Stimulated activated naive CD8-positive, alpha-beta T cell treated with anti-CD3 and anti-CD28 coated beads, Interleukin-15, Interleukin-2, amounts not matched to agents 100 ng/mL and 50 ng/mL, for 24 hours (primary cell): ENCODE data around the gene F3.
"Not testable (repeated sequence)": the region's sequence is repeated elsewhere in the genome, so short reads cannot be mapped to it uniquely, and the experiment has no call there.

Experiments
- H3K27ac Mint-ChIP-seq: one replicate; pipeline ENCODE4 v1.8.0; 2021; ENCODE audit warnings: mild to moderate bottlenecking, mixed read lengths
- H3K27me3 Mint-ChIP-seq: one replicate; pipeline ENCODE4 v1.8.0; 2021; ENCODE audit warnings: mixed read lengths
- H3K36me3 Mint-ChIP-seq: one replicate; pipeline ENCODE4 v1.8.0; 2021; ENCODE audit warnings: low read depth, mixed read lengths
- H3K4me1 Mint-ChIP-seq: one replicate; pipeline ENCODE4 v1.8.0; 2021; ENCODE audit warnings: low read depth, mixed read lengths
- H3K4me3 Mint-ChIP-seq: one replicate; pipeline ENCODE4 v1.8.0; 2021; ENCODE audit warnings: mild to moderate bottlenecking, mixed read lengths
- H3K9me3 Mint-ChIP-seq: one replicate; pipeline ENCODE4 v1.8.0; 2021; ENCODE audit warnings: mixed read lengths

F3 gene

DNA sequence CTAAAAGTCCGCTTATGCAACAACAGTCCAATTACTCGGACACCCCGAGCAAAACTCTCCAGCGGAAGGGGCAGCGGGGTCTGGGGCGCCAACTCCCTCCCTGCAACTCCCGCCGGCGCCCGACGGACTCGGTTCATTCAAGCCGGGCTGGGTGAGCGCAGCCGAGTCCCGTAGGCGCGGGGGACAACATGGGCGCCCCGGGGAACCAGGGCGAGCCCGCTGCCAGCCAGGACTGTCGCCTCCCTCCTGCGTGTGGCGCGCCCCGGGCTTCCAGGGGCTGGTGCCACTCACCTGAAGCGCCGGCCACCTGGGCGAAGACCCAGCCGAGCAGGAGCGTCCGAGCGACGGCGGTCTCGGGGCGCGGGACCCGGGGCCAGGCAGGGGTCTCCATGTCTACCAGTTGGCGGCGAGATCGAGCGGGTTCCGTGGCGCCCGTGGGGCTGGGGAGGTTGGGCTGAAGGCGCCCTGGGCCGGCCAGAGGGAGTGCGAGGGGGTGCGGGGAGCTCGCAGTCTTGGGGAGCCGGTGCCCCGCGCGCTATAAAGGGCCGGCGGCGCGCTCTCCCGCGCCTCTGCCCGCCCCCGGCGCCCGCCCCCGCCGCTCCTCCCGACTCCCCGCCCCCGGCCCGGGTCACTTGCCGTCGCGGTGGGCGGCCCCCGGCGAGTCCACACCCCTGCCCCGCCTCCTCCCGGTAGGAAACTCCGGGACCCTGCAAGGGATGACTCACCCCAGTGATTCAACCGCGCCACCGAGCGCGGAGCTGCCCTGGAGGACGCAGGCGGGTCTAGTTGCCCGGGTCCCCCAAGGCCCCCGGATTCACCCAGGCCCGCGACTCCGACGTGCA, at the start of gene F3:
TSS of gene F3 (minus strand) at position 514 of the 842 bp plus-strand sequence. CDS start at position 391, 123 bp downstream.
- H3K27ac Mint-ChIP-seq, result peak within 1 kb of the TSS; percentile 55

DNA sequence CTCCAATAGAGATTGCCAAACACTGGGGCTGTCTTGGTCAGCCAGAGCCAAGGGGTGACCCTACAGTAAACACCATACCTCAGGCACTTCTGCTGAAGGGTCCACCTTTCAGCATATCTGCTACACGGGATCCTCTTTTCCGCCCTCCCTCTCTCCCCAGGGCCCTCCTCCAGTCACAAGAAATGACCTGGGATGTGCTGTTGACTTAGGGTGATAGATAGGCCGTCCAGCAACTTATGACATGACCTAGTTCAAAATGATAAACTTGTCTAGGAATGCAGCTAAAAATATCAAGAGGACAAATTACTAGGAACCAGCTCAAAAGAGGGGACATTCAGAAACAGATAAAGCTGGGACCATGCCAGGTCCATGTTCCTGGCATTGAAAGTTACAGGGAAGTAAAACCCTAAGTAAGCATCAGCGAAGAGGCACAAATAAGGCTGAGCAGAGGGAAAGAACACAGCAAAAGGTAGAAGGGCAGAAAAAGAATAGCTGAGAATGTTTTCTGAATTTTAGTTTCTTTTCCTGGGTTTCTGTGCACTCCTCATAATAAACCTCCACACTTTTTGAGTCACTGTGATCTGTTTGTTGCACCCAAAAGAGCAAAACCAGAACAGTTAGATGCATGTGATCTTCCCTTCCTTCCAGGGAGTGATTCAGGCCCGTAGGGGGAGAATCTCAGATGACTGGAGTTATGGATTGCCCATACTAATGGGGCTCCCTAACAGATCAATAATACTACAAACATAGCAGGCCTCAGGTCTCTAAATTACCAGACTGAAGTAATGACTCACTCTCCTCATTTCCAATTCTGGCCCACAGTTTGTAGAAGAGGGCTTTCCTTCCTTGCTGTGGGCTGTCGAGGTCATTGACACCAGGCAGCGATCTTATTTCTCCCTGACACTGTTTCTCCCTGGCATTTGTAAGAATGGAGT, 48.9 kb upstream of the F3 start:
- no peaks in the 10 kb centered on the region for H3K36me3 Mint-ChIP-seq
- no peaks in the 10 kb centered on the region for H3K9me3 Mint-ChIP-seq
- H3K4me1 Mint-ChIP-seq, result no peaks in the 10 kb centered on the region
- H3K27me3 Mint-ChIP-seq, result peaks cover 7% of the 10 kb centered on the region
- H3K27ac Mint-ChIP-seq, result no peak overlapping the region
- no peak overlapping the region for H3K4me3 Mint-ChIP-seq

More for the DNA sequence above, at the start of gene F3:
- Mint-ChIP-seq H3K9me3 (no peaks in the 10 kb centered on the region), H3K4me1 (peaks cover 14% of the 10 kb centered on the region), H3K27me3 (peaks cover 76% of the 10 kb centered on the region), H3K36me3 (no peaks in the 10 kb centered on the region), H3K4me3 (peak within 1 kb of the TSS; percentile 83)

DNA sequence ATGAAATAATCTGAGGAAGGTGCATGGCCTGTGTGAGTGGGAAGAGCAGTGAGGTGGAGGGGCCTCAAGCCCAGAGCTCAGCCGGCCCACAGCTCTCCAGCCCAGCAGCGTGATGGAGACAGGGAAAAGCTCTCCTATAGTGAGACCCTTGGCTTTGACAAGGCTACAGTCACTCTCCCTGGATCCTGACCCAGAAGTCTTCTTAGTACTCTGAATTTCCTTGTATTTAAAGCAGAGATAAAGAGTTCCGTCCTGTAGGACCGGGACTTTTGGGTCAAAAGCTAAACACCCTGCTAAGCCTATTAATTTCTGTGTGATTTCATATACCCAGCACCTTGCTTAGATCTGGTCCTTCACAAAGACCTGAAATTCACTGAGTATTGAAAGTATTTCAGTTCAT, 48.2 kb upstream of the F3 start:
- Mint-ChIP-seq H3K36me3 (no peaks in the 10 kb centered on the region), H3K9me3 (no peaks in the 10 kb centered on the region), H3K27me3 (peaks cover 7% of the 10 kb centered on the region), H3K4me3 (no peak overlapping the region), H3K27ac (no peak overlapping the region), H3K4me1 (no peaks in the 10 kb centered on the region)

DNA sequence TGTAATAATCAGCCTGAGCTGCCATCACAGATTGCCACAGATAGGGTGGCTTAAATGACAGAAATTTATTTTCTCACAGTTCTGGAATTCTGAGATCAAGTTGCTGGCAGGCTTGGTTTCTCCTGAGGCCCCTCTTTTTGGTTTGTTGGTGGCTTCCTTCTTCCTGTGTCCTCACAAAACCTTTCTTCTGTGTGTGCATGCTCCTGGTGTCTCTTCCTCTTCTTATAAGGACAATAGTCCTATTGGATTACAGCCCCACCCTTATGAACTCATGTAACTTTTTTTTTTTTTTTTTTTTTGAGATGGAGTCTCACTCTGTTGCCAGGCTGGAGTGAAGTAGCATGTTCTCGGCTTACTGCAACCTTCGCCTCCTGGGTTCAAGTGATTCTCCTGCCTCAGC, 41.0 kb upstream of the F3 start:
- Mint-ChIP-seq H3K27ac (no peak overlapping the region), H3K4me1 (no peaks in the 10 kb centered on the region), H3K27me3 (peaks cover 10% of the 10 kb centered on the region), H3K4me3 (no peak overlapping the region), H3K36me3 (no peaks in the 10 kb centered on the region), H3K9me3 (peaks cover 14% of the 10 kb centered on the region)

DNA sequence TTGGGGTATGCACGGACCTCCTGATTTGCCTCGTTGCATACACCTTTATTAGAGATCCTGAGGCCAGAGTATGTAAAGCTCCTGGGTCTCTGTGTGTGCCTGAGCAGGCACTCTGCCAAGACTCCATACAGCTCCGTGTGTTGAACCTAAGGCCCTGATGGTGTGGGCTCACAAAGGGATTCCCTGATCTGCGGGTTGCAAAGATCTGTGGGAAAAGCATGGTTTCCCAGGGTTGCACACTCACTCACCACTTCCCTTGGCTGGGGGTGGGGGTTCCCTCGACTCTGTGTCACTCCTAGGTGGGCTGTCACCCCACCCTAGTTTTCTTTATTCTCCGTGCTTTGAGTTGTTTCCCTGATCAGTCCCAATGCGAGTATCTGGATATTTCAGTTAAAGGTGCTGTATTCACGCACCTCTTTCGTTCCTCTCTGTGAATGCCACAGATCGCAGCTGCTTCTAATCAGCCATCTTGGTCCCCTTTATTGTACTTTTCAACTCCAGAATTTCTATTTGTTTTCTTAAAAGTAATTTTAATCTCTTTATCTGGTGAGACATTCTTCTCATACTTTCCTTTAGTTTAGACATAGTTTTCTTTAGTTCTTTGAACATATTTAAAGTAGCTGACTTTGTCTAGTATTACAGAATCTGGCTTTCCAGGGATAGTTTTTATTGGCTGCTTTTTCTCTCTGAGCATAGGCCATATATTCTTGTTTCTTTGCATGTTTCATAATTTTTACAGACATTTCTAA, 39.0 kb upstream of the F3 start:
- peaks cover 3% of the 10 kb centered on the region for H3K36me3 Mint-ChIP-seq
- no peak overlapping the region for H3K27ac Mint-ChIP-seq
- H3K4me1 Mint-ChIP-seq, result no peaks in the 10 kb centered on the region
- peaks cover 6% of the 10 kb centered on the region for H3K27me3 Mint-ChIP-seq
- no peak overlapping the region for H3K4me3 Mint-ChIP-seq
- H3K9me3 Mint-ChIP-seq, result peaks cover 22% of the 10 kb centered on the region

DNA sequence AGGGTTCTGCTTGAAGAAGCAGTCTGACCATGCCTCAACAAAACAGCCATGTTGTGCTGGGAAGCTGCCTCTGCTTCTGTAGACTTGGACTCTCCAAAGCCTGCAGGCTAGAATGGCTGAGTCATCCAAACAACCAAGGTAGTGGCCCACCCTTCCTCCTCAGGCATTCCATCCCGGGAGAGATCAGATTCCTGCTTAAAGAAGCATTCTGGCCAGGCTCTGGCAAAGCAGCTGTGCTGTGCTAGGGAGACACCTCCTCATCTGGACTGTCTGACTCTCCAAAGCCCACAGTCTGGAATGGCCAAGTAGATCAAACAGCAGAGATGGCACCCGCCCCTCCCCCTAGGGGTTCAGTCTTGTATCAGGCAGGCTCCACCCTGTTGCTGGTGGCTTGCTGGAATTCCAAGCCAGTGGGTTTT, 38.3 kb upstream of the F3 start:
- Mint-ChIP-seq H3K9me3 (peaks cover 22% of the 10 kb centered on the region), H3K36me3 (peaks cover 3% of the 10 kb centered on the region), H3K4me1 (no peaks in the 10 kb centered on the region), H3K27ac (no peak overlapping the region), H3K4me3 (no peak overlapping the region), H3K27me3 (peaks cover 6% of the 10 kb centered on the region)

DNA sequence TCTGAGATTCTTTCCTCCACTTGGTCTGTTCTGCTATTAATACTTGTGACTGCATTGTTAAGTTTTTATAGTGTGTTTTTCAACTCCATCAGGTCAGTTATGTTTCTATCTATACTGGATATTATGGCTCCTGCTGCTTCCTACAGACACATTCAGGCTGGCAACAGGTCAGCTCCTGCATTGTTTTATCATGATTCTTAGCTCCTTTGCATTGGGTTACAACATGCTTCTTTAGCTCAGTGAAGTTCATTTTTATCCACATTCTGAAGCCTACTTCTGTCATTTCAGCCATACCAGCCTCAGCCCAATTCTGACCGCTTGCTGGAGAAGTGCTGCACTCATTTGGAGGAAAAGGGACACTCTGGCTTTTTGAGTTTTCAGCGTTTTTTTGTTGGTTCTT, 37.3 kb upstream of the F3 start:
- Mint-ChIP-seq H3K4me3 (no peak overlapping the region), H3K27ac (no peak overlapping the region), H3K27me3 (peaks cover 6% of the 10 kb centered on the region), H3K9me3 (peaks cover 22% of the 10 kb centered on the region), H3K4me1 (no peaks in the 10 kb centered on the region), H3K36me3 (peaks cover 3% of the 10 kb centered on the region)

DNA sequence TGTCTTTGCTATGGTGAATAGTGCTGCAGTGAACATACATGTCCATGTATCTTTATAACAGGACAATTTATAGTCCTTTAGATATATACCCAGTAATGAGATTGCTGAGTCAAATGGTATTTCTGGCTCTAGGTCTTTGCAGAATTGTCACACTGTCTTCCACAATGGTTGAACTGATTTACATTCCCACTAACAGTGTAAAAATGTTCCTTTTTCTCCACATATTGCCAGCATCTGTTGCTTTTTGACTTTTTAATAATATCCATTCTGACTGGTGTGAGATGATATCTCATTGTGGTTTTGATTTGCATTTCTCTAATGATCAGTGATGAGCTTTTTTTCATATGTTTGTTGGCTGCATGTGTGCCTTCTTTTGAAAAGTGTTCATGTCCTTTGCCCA, 32.4 kb upstream of the F3 start:
- not testable (repeated sequence) for H3K4me1 Mint-ChIP-seq, H3K27me3 Mint-ChIP-seq, H3K27ac Mint-ChIP-seq, H3K4me3 Mint-ChIP-seq, H3K36me3 Mint-ChIP-seq
- H3K9me3 Mint-ChIP-seq, result peaks cover 17% of the 10 kb centered on the region

DNA sequence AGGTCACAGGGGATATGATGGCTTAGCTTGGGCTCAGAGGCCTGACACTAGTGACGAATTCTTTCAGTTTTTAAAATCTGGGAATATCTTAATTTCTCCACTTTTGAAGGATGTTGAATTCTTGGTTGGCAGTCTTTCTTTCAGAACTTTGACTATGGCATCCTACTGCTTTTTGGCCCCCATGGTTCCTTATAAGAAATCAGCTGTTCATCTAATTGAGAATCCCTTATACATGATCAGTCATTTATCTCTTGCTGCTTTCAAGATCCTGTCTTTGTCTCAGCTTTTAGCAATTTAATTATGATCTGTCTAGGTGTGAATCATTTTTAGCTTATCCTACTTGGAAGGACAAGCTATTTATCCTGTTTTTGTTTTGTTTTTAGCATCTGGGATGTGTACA, 31.2 kb upstream of the F3 start:
- Mint-ChIP-seq H3K36me3 (peaks cover 3% of the 10 kb centered on the region), H3K27ac (no peak overlapping the region), H3K27me3 (no peaks in the 10 kb centered on the region), H3K4me3 (no peak overlapping the region), H3K9me3 (peaks cover 10% of the 10 kb centered on the region), H3K4me1 (no peaks in the 10 kb centered on the region)

DNA sequence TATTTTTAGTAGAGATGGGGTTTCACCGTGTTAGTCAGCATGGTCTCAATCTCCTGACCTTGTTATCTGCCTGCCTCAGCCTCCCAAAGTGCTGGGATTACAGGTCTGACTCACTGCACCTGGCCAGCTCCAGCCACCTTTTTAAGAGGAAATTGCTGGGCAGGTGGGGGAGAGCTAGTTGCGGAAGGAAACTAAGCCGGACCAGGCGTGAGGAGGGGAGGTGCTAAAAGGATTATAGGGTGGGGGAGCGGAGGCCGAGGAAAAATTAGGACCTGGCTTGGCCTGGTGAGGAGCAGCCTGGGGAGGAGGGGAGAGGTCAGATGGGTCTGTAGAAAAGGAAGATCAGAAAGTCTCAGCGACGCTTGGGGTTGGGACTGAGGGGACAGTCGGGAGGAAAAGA, 29.4 kb upstream of the F3 start:
- H3K9me3 Mint-ChIP-seq, result not testable (repeated sequence)

DNA sequence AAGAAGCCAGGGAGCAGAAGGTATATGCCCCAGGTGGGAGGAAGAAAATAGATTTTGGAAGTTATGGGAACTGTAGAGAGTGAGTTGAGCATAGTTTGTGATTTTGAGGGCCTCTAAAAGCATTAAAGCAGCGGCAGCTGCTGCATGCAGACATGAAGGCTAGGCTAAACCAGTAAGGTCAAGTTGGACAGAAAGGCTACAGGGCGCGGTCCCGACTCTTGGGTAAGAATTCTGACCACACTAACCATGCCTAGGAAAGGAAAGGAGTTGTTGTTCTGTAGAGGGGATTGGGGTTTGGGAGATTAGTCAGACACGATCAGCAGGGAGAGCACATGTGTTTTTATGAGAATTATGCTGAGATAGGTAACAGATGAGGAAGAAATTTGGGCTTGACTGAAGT, 27.2 kb upstream of the F3 start:
- H3K27ac Mint-ChIP-seq, H3K9me3 Mint-ChIP-seq, H3K4me1 Mint-ChIP-seq, H3K4me3 Mint-ChIP-seq, H3K36me3 Mint-ChIP-seq, H3K27me3 Mint-ChIP-seq: not testable (repeated sequence)

More for the DNA sequence above, 29.4 kb upstream of the F3 start:
- H3K27me3 Mint-ChIP-seq, H3K27ac Mint-ChIP-seq, H3K4me3 Mint-ChIP-seq, H3K36me3 Mint-ChIP-seq, H3K4me1 Mint-ChIP-seq: not testable (repeated sequence)

DNA sequence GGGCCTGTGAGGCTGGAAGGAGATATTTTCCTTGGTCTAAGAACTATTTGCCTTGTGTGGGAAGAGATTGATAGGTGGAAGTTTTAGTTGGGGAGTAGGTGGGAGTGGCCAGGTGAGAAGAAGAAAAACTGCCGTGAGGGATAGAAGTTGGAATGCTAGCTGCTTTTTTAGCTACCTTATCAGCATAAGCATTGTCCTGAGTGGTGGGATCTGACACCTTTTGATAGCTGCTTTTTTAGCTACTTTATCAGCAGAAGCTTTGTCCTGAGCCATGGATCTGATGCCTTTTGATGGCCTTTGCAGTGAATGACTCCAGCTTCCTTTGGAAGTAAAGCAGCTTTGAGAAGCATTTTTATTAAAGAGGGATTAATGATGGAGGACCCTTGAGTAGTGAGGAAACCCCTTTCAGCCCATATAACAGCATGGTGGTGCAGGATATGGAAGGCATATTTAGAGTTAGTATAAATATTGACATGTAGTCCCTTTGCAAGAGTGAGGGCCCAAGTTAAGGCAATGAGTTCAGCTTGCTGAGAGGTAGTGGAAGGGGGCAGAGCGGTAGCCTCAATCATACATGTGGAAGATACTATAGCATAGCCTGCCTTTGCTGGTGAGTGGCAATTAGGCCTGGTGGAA, 26.5 kb upstream of the F3 start:
- not testable (repeated sequence) for H3K4me1 Mint-ChIP-seq, H3K9me3 Mint-ChIP-seq, H3K27ac Mint-ChIP-seq, H3K4me3 Mint-ChIP-seq, H3K36me3 Mint-ChIP-seq, H3K27me3 Mint-ChIP-seq

DNA sequence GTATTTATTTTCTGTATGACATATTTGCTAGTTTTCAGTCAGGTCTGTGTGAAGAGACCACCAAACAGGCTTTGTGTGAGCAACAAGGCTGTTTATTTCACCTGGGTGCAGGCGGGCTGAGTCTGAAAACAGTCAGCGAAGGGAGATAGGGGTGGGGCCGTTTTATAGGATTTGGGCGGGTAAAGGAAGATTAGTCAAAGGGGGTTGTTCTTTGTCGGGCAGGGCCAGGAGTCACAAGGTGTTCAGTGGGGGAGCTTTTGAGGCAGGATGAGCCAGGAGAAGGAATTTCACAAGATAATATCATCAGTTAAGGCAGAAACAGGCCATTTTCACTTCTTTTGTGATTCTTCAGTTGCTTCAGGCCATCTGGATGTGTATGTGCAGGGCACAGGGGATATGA, 24.9 kb upstream of the F3 start:
- not testable (repeated sequence) for H3K27me3 Mint-ChIP-seq, H3K27ac Mint-ChIP-seq, H3K4me1 Mint-ChIP-seq, H3K36me3 Mint-ChIP-seq, H3K4me3 Mint-ChIP-seq, H3K9me3 Mint-ChIP-seq

DNA sequence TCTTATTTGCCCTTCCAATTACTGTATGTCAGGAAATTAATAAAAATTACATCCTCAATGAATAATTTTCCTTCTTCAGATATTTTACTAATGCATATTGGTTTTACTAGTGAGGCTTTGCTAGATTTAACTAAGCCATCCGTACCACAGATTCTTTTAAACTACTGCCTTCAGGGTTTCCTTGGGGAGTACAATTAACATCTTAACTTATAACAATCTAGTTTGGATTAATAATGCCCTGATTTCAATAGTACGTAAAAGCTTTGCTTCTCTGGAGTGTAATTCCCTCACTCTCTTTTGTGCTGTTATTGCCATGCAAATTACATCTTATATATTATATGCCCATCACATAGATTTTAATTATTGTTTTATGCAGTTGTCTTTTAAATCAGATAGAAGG, 24.3 kb upstream of the F3 start:
- Mint-ChIP-seq H3K27ac (no peak overlapping the region), H3K4me3 (no peak overlapping the region), H3K36me3 (no peaks in the 10 kb centered on the region), H3K4me1 (no peaks in the 10 kb centered on the region), H3K9me3 (no peaks in the 10 kb centered on the region), H3K27me3 (no peaks in the 10 kb centered on the region)
